ENCODE measurements around the gene CEP43. TPM values are rescaled to one million over a fixed set of nuclear protein-coding genes. Genes with fewer than 3 reads are reported as not detected.

The CEP43 gene
- total RNA-seq, 1 experiment from 2014 or later, result 35.4 TPM

- DNase-seq (ENCODE audit: low read depth, low spot score), result no peak
- intact Hi-C loops (cut with micrococcal nuclease; ENCODE audit: unreplicated experiment), result no loop called here
- ChIA-PET CTCF (no interaction called here), POLR2A (no interaction called here)
- Histone ChIP-seq H3K27ac (ENCODE audit: low read length) (no peak overlapping the region), H3K4me3 (ENCODE audit: low read depth in 2 of 2, low read length in 2 of 2) (no peak overlapping the region), H3K36me3 (ENCODE audit: control insufficient read depth, insufficient read depth, low read length) (peaks cover 29% of the 10 kb centered on the region), H3K4me1 (ENCODE audit: control insufficient read depth, insufficient read depth, low read length) (no peaks in the 10 kb centered on the region), H3K9me3 (ENCODE audit: control insufficient read depth, insufficient read depth, low read depth, low read length) (no peaks in the 10 kb centered on the region), H3K27me3 (ENCODE audit: control insufficient read depth, insufficient read depth, low read length) (no peaks in the 10 kb centered on the region)
- in situ Hi-C loops (cut with HindIII; ENCODE audit: low pct_unique_long_range_greater_than_20kb, low sequenced_read_pairs), result no loop called here
- ATAC-seq, result no peak
- TF ChIP-seq TCF7L2 (IDR thresholded peaks at IDR 0.05; ENCODE audit: low read depth, low read length) (no peak), POLR2AphosphoS5 (IDR thresholded peaks at IDR 0.05; ENCODE audit: low read depth, low read length) (no peak), REST (IDR thresholded peaks at IDR 0.05; ENCODE audit: insufficient read depth in 1 of 2, low read depth in 2 of 2, low read length in 1 of 2) (no peak), CTCF (IDR thresholded peaks at IDR 0.05) (no peak), SIN3A (IDR thresholded peaks at IDR 0.05; ENCODE audit: borderline replicate concordance, insufficient read depth, low read depth, low read length) (no peak)
- no TSS peak for BruUV-seq (replicated peaks)
These were observed 28.6 kb downstream of the CEP43 start for GRCh38 chr6:167027772-167028171.

GRCh38 chr6:167030222-167031072 is 31.2 kb downstream of the CEP43 start:
- H3K36me3 ChIP-seq (ENCODE audit: control insufficient read depth, insufficient read depth, low read length), result peaks cover 40% of the 10 kb centered on the region
- intact Hi-C loops (cut with micrococcal nuclease; ENCODE audit: unreplicated experiment), result no loop called here
- H3K27me3 ChIP-seq (ENCODE audit: control insufficient read depth, insufficient read depth, low read length), result no peaks in the 10 kb centered on the region
- DNase-seq (ENCODE audit: low read depth, low spot score), result no peak
- ChIA-PET POLR2A (no interaction called here), CTCF (no interaction called here)
- no peaks in the 10 kb centered on the region for H3K9me3 ChIP-seq (ENCODE audit: control insufficient read depth, insufficient read depth, low read depth, low read length)
- no peak for TF ChIP-seq SIN3A (IDR thresholded peaks at IDR 0.05; ENCODE audit: borderline replicate concordance, insufficient read depth, low read depth, low read length)
- no peak for TF ChIP-seq CTCF (IDR thresholded peaks at IDR 0.05)
- no peak for TF ChIP-seq REST (IDR thresholded peaks at IDR 0.05; ENCODE audit: insufficient read depth in 1 of 2, low read depth in 2 of 2, low read length in 1 of 2)
- TF ChIP-seq TCF7L2 (IDR thresholded peaks at IDR 0.05; ENCODE audit: low read depth, low read length), result no peak
- no peaks in the 10 kb centered on the region for H3K4me1 ChIP-seq (ENCODE audit: control insufficient read depth, insufficient read depth, low read length)
- in situ Hi-C loops (cut with HindIII; ENCODE audit: low pct_unique_long_range_greater_than_20kb, low sequenced_read_pairs), result no loop called here
- ATAC-seq, result no peak
- H3K4me3 ChIP-seq (ENCODE audit: low read depth in 2 of 2, low read length in 2 of 2), result no peak overlapping the region
- BruUV-seq (replicated peaks), result no TSS peak
- no peak overlapping the region for H3K27ac ChIP-seq (ENCODE audit: low read length)
